ENCODE results near the gene DSG2.

- no peak for TF ChIP-seq GATA2 (IDR thresholded peaks at IDR 0.05; ENCODE audit: low read depth, low read length)
- no peak for TF ChIP-seq GATA3 (IDR thresholded peaks at IDR 0.05; ENCODE audit: low read depth, low read length)
Observed at GRCh38 chr18:31557446-31557845, 59.5 kb downstream of the DSG2 start.
